Measurements from ENCODE around the gene SYS1.

GRCh38 chr20:45350217-45350616 is 12.7 kb upstream of the SYS1 start:
- TF ChIP-seq POLR2AphosphoS5 (IDR thresholded peaks at IDR 0.05; ENCODE audit: low read depth, low read length) = no peak
- TF ChIP-seq EZH2 (IDR thresholded peaks at IDR 0.05) = no peak
- TF ChIP-seq FOSL1 (IDR thresholded peaks at IDR 0.05; ENCODE audit: low read depth) = no peak
- no peak for TF ChIP-seq ATF3 (IDR thresholded peaks at IDR 0.05)
- TF ChIP-seq POLR2A (IDR thresholded peaks at IDR 0.05; ENCODE audit: borderline replicate concordance, extremely low read depth, insufficient read depth, insufficient read length) = no peak
- TF ChIP-seq CTCF (IDR thresholded peaks at IDR 0.05 in 2 of 3, conservative IDR thresholded peaks at IDR 0.05 in 1 of 3; ENCODE audit: borderline replicate concordance in 1 of 3, insufficient read depth in 1 of 3, low read depth in 2 of 3, low read length in 2 of 3) = no peak
- TF ChIP-seq TCF7L2 (IDR thresholded peaks at IDR 0.05; ENCODE audit: borderline replicate concordance, extremely low read depth, insufficient read depth, insufficient read length) = no peak
- no peak for TF ChIP-seq MAX (IDR thresholded peaks at IDR 0.05)
- no peak for TF ChIP-seq SIN3A (IDR thresholded peaks at IDR 0.05; ENCODE audit: low read depth)
- TF ChIP-seq ELF1 (IDR thresholded peaks at IDR 0.05; ENCODE audit: borderline replicate concordance, low read depth) = no peak
- no peak for TF ChIP-seq SRF (IDR thresholded peaks at IDR 0.05; ENCODE audit: low read depth)
- no peak for TF ChIP-seq YY1 (IDR thresholded peaks at IDR 0.05; ENCODE audit: extremely low read depth, insufficient replicate concordance, low read depth, low read length)
